GM18502 (cell line): ENCODE measurements around the gene DACH1.

Source experiments
- ATAC-seq: cut with Tn5 transposase; IDR thresholded peaks from one replicate; pipeline ENCODE4 v1.9.1; 2021; ENCODE audit warnings: mild to moderate bottlenecking; ENCODE audit not compliant: unreplicated experiment, poor library complexity

The DACH1 gene

DNA sequence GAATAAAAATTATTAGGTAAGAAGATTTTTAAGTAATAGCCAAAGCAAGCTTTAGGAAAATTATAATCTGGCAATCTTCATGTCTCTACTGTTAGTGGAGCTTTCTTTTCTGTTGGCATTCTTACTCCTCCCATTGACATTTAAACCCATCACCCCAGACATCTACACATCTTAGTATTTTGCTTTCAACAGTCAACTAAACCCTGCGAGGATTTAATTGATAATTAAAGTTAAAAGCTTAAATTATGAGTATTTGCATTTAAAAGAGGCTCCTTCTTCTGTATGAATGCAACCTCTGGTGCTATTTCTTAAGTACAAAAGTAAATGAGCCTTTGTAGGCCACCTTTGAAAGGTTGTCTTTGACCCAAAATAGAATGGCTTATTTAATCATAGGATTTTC is 148.1 kb downstream of the DACH1 start:
- no peak for ATAC-seq

DNA sequence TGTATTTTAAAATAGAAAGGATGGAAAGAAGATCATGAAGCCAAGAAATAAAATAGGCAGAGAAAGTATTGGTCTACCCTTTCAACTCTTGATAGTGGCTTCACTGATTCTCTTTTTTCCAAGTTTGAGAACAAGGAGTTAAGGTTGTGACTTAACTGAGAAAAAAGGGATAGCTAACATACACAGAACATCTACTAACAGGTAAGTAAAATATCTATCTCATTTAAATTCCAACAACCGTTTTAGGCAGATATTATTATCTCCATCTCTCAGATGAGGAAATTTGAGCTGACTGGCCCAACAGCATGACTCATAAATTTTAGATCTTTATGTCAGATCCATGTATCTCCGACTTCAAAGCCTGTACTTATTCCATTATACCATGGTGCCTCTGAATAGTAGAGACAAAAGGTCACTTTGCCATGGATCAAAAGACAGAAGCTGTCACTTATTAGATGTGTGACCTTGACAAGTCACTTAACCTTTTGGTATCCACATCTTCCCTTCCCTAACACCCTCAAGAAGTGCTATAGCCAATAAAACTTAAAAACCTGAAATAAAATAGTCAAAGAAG is 152.1 kb downstream of the DACH1 start:
- no peak for ATAC-seq

DNA sequence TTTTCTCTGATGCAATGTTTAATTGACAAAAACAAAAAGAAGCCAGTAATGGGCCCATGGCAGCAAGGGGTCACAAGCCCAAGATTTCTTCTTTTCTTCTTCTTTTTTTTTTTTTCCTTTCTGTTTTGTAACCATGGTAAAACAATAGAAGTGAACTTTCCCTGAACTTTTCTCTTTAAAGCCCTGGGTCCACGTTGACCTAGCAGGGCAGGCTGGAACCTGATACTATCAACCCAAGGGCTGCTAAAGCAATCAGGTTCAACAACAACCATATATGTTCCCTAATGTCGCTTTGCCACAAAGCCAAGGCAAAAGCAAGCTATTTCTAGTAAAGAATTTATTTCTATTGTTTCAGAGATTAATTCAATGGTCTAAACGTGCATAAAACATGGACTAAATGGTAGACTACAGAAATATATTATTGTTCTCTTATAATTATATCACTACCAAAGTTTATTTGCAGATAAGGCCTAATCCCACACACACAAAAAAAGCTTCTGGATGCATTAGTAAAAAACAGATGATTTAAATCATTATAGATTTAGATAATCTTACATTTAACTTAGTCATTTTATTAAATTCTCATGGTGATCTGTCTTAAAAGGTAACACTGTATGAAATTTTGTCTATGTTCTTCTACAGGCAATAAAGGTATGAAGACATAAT is 153.9 kb downstream of the DACH1 start:
- no peak for ATAC-seq

DNA sequence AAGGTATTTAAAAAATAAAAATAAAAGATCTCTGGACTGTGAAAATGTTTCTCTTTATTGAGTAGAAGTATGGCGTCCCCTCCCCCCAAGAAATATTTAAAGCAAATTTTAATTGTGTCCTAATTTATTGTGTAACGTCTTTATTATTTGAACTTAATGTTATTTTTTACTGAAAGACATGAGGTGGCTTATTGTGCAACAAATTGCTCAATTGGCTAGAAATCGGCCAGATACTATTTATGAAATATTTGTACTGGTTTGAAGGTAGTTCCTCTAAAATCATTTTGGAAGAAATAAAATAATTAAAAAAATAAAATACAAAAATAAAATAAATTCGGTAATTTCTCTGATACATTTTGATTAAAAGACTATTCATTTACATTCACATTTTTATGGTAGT is 162.3 kb downstream of the DACH1 start:
- ATAC-seq: no peak

DNA sequence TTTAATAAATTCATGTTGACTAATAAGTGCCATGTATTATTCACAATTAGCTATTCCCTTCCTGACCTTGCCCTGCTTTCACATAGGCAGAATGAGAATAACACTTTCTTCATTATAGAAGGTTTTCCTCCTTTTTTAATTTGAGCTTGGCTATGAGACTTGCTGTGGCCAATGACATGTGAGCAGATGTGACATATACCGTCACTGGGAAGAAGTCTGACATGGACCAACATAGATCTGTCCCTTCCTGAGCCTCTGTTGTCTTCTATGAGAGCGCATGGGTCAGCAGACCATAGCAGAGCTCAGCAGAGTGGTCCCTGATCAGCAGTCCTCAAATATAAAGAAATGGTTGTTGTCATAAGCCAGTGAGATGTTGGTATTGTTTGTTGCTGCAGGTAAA is 163.9 kb downstream of the DACH1 start:
- no peak for ATAC-seq

DNA sequence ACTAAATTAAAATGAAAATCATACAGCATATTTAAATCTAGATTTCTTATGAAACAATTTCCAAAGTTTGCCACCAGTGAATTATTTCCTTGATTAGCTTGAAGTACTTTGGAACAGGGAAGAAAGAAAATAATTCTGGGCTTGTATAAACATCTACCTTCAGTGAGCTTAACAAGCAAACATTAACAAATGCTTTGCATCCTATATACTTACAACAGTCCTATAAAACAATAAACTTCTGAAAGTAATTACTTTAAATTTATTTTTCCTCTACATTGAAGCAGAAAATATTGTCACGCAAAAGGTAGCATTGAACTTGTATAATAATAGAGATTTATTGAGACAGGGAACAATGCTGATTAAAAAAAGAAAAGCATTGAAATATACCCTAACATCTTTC is 164.8 kb downstream of the DACH1 start:
- ATAC-seq: no peak

DNA sequence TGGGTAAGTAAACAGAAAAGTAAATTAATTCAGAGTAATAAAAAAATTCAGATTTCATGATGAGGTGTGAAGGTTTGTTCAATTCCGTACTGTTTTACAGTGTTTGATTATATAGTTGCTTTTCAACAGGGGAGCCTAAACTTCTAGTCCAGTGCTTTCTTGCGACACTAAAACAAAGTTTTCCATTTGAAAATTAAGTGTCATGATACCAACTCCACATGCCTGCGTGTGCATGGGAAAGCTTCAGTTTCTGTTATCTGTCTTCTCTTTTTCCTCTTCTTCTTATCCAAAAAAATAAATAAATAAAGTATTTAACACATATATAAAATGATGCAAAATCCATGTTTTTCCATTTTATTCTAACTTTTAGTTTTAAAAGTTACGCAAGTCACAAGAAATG is 165.3 kb downstream of the DACH1 start:
- no peak for ATAC-seq

DNA sequence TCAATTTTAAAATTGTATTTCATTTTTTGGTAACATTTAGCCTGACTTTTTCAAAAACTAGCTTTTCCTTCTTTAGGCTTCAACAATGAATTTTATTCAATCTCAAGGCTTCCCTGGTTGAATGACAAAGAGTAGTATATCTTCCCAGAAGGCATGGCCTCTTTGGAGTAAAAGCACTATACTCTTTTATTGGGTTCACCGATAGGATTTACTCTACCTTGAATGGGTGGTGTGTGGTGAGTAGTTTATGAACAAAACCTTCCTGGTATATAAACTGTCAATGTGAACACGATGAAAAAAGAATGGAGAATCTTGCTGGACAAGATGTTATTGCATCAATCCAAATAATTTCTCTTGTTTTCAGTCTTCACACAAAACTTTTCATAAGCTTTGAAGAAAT is 167.7 kb downstream of the DACH1 start:
- ATAC-seq: no peak

DNA sequence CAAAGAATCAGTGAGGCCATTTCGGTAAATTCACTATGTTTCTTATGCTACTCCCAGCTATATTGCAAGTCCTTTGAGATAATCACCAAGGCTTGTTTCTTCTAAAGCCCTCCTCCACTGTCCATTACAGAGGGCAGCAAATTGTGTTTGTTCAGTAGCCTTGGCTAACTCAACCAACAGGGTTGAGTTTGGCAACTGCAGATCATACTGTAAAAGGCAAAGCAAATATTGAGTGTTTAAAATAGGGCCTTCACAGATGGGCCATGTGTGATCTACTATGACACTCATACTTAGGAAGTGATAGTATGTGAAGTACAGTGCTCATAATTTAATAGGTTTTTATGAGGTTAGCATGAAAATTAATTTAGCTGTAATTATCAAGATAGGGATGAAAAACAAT is 171.3 kb downstream of the DACH1 start:
- ATAC-seq: no peak

DNA sequence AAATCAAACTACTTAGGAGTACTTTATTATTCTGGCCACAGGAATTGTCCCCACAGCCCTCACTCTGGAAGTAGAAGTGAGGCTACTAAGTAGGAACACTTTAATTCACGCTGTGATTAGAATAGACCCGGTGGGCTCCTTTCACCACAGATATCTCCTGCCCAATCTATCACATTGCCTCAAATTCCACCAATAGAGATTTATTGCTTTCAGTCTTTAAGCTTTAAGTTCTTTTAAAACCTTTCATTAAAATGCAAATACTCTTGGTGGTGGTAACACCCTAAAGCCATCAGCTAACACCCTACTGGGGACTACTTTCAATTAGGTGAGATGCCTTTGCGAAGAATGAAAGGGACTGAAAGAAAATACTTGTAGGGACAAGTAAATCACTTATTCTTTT is 181.9 kb downstream of the DACH1 start:
- no peak for ATAC-seq

DNA sequence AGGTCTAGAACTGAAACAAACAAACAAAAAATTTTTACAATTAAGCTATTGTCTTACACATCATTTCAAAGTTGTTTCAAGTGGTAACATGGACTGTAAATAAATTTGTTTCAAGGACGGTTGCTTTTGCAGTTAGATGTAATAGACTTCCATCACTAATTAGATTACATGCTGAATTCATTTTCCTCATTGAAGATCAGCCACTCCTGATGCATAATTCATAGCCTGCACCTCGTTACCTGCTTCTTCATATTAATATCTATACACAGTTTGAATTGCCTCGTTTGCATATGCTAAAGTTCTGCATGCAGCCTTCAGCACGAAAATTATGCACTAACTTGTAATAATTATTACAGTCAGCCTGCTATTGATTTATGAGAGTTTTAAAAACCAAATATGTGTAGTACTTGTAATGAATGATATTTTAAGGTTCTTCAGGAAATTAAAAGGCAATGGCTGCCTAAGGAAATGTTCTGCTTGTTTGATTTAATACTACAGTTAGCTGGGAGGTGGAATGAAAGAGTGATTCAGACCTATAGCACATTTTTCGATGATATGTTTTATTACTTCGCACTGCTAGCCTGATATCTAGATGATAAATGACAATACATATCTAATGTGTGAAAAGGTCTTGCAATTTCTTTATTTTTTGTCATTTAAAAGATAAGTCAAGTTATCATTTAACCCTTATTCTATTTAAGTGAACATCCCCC is 184.9 kb downstream of the DACH1 start:
- ATAC-seq: no peak

DNA sequence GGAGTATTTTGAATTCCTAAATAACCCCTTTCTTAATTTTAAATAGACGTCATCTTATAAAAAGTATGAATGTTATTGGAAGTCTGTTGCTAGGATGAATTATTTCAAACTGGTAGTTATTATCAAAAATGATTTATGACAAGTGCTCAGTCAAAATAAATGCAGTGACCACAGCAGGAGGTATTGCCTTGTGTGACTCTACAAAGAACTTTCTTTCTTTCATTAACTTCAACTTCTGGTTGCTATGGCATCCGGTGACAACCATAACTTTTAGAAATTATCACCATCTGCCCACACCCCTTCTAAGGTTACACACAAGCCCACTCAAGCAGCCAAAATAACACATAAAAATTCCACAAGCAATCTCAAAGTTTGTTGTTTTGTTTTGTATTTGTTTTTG is 189.9 kb downstream of the DACH1 start:
- no peak for ATAC-seq

DNA sequence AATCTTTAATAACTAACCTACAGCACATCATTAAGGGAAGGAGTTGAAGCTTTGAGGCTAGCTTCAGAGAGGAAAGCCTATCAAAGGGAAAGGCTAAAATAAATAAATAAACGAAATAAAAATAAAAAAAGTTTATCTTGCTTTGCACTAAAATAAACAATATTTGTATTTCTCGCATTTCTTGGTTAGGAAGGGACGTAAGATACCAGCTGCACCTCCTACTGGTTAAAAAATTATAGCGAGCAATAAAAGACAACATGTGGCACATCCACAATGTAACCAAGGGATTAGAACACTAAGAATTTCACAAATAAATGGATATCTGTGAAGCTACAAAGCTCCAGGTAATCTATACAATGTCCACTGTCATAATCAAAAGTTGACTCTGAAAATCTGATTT is 194.5 kb downstream of the DACH1 start:
- no peak for ATAC-seq

DNA sequence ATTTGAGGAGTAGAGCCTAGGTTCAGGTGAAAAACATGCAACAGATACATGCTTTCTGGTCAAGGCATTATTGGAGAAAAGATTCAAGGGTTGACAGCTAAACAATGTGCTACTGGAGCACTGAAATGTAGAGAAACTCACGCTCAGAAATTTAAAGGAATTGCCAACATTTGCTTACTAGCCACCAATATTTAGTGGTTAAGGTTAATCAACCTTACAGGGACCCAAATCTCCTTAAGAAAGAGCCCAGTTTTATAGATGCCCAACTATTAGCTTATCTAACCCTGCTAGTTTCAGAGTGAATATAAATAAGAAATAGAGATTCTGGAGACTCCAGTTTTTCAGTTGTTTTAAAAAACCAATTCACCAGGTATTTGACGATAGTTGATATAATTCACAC is 203.6 kb downstream of the DACH1 start:
- ATAC-seq: no peak

DNA sequence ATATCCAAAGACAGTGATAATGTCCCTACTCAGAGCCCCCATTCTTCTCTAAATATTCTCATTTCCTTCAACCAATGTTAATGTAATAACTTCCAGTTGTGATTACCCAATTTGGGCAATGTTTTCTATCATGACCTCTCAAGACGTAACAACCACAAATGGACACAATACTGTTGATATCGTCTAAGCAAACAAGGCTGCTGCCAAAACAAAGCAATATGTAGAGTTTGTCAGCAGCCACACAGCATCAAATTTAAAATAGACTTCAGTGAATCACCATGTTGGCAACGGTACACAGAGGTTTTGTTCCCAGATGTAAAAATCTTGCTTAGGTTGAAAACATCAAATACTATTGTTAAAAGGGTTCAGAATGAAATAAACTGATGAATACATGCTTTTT is 205.1 kb downstream of the DACH1 start:
- ATAC-seq: no peak

DNA sequence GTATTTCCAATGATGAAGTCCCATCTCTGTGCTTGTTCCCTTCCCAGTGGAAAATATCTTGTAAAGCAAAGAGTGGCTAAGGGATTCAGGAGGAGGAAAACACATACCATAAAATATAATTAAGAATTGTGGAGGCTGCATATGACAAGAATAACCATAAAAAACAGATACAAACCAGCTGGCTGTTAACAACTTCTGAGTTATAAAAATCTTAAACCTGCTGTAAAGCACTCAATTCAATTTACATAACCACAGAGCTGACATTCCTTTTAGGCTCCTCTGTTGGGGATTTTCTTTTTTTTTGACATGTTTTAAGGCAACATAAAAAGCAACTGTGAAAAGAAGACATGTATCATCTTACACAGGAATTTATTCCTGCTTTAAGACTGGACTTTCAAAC is 207.6 kb downstream of the DACH1 start:
- no peak for ATAC-seq

DNA sequence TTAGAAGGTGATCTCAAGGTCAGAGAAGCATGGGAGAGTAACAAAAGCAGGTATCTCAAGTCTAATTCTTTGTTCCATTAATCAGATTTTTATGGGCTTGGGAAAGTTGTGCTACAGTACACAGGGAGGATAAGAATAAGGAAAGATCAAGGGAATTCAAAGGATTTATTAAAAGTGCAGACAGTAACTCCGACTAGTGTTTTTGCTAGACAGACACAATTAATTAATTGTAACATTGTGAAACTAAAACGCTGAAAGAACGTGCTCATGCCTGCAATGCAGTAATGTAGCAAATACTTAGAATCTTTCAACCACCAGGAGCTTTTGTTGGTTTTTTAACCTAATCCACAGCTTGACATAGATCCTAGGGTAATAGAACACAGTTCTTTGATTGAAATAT is 221.5 kb downstream of the DACH1 start:
- no peak for ATAC-seq

DNA sequence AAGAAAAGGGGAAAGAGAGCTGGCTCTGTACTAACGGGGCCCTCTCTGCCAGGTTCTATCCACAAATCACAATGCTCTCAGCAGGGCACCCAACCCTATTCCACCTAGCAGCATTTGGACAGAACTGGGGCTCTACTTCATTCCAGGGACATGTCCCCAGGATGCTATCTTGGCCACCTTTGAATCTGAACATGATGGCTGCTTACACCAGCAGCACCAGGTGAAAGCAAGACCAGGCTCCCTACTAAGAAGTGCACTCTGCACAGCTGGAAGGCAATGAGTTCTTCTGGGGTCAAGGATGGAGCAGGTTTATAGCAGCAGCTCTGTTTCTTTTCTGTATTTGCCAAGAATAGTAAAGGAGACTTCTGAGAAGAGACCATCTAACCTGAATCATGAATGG is 222.4 kb downstream of the DACH1 start:
- no peak for ATAC-seq

DNA sequence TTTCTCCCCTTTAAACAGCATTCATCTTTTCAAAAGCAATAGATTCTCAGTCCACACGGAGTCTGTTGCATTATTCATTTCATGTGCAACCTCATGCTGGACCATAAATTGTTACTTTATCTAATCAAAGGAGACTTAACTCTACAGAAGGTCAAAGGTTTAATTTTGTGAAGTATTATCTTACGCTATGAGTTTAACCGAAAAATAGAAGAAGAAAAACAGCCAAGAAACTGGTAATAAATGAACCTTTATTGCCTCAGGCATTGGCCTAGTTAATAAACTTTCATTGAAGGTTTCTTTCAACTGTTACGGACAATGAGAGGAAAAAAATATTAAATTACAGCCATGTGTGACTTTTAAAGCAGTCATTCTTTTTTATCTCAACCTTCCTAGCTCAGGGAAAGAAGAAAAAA is 223.6 kb downstream of the DACH1 start:
- ATAC-seq: no peak

DNA sequence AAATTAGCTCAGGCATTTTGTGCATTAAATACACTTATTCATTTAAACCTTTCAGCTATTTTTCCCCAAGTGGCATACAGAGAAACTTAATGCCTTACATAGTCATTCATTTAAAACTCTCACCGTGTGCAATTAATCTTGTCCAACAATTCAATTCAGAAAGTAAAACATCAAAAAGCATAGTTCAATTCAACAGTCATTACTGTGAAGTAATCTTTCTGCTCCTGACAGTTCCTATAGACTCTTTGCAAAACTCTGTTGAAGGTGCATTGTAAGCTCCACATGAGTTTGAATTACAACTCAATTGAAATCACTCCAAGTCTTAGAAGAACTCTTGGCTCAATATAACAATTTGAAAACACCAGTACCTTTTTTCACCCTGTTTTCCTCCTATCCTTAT is 228.3 kb downstream of the DACH1 start:
- ATAC-seq: no peak

DNA sequence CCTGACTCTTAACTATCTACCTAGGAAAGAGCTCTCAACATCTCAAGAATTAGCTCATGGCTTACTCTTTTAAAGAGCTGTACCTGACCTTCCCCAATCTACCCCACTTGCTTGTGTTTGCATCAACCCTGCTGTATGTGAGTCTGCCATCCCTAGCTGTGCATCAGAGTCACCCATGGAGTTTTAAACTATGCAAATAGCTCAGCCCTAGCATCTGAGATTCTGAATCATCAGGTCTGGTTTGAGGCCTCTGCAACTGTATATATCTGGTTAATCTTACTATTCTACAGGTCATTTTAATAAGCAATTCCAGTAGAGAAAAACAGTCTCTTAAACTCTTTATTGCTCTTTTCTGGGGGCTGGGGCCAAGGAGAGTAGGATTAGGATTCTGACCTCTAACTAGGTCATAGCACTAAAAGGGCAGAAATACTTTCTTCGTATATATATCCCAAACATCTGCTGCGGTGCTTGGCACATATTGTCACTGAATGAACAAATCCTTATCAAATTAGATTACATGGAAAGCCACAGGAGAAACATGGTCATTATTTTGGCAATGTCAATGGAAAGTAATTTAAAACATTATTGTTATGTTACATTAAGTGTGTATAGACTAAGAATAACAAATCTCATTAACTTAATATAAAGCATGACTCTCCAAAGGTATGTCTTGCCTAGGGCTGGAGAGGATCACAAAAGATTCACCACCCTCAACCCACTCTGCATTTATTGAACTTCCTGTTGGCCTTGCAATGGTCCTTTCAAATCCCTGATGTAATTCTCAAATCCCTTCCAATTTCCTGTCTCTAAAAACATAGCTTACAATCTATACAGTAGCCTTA is 232.2 kb downstream of the DACH1 start:
- ATAC-seq: no peak
